ENCODE data around the gene ARMC8.

GRCh38 chr3:138140940-138141339, 46.2 kb upstream of the ARMC8 start:
- no peak for TF ChIP-seq POLR2A (IDR thresholded peaks at IDR 0.05)
- TF ChIP-seq CTCF (IDR thresholded peaks at IDR 0.05), result no peak
